ENCODE data around the gene MATN1. TPM values are rescaled to one million over a fixed set of nuclear protein-coding genes. Genes with fewer than 3 reads are reported as not detected.

The MATN1 gene
- total RNA-seq, 2 donors from 2014 or later: 1.5 TPM; not detected in 1

- ATAC-seq (ENCODE audit: insufficient number of reproducible peaks, low FRiP score, low read depth): no peak
- no peak for DNase-seq (ENCODE audit: low spot score)
Measured at GRCh38 chr1:30693822-30694221, 29.6 kb downstream of the MATN1 start.

GRCh38 chr1:30693366-30693765 is 30.0 kb downstream of the MATN1 start:
- no peak for ATAC-seq (ENCODE audit: insufficient number of reproducible peaks, low FRiP score, low read depth)
- no peak for DNase-seq (ENCODE audit: low spot score)

More at GRCh38 chr1:30693822-30694221, 29.6 kb downstream of the MATN1 start:
- Histone ChIP-seq H3K27me3 (replicated peaks; ENCODE audit: insufficient read depth) (no peaks in the 10 kb centered on the region), H3K4me1 (ENCODE audit: control insufficient read depth in 1 of 2, low read depth in 2 of 2) (peaks cover 0 to 5% of the 10 kb centered on the region in 2 donors), H3K4me3 (no peak overlapping the region), H3K36me3 (no peaks in the 10 kb centered on the region), H3K9me3 (no peaks in the 10 kb centered on the region), H3K27ac (no peak overlapping the region)
- no peak for TF ChIP-seq CTCF (IDR thresholded peaks at IDR 0.05)

GRCh38 chr1:30692948-30693301 is 30.5 kb downstream of the MATN1 start:
- no peaks in the 10 kb centered on the region for H3K27me3 ChIP-seq (replicated peaks; ENCODE audit: insufficient read depth)
- H3K4me1 ChIP-seq (ENCODE audit: control insufficient read depth in 1 of 2, low read depth in 2 of 2): peaks cover 0 to 5% of the 10 kb centered on the region in 2 donors
- H3K4me3 ChIP-seq: no peak overlapping the region
- H3K36me3 ChIP-seq: no peaks in the 10 kb centered on the region
- no peaks in the 10 kb centered on the region for H3K9me3 ChIP-seq
- ATAC-seq (ENCODE audit: insufficient number of reproducible peaks, low FRiP score, low read depth) (no peak), DNase-seq (ENCODE audit: low spot score) (no peak)
- no peak for TF ChIP-seq CTCF (IDR thresholded peaks at IDR 0.05)
- no peak overlapping the region for H3K27ac ChIP-seq

More at GRCh38 chr1:30693366-30693765, 30.0 kb downstream of the MATN1 start:
- Histone ChIP-seq H3K27me3 (replicated peaks; ENCODE audit: insufficient read depth) (no peaks in the 10 kb centered on the region), H3K4me1 (ENCODE audit: control insufficient read depth in 1 of 2, low read depth in 2 of 2) (peaks cover 0 to 5% of the 10 kb centered on the region in 2 donors), H3K27ac (no peak overlapping the region), H3K4me3 (no peak overlapping the region), H3K36me3 (no peaks in the 10 kb centered on the region), H3K9me3 (no peaks in the 10 kb centered on the region)
- TF ChIP-seq CTCF (IDR thresholded peaks at IDR 0.05): no peak

- Histone ChIP-seq H3K4me3 (no peak overlapping the region), H3K4me1 (ENCODE audit: control insufficient read depth in 1 of 2, low read depth in 2 of 2) (peaks cover 0 to 5% of the 10 kb centered on the region in 2 donors), H3K9me3 (no peaks in the 10 kb centered on the region), H3K27ac (no peak overlapping the region), H3K27me3 (replicated peaks; ENCODE audit: insufficient read depth) (no peaks in the 10 kb centered on the region), H3K36me3 (no peaks in the 10 kb centered on the region)
- ATAC-seq (ENCODE audit: insufficient number of reproducible peaks, low FRiP score, low read depth) (no peak), DNase-seq (ENCODE audit: low spot score) (no peak)
- no peak for TF ChIP-seq CTCF (IDR thresholded peaks at IDR 0.05)
Measured at GRCh38 chr1:30692201-30692947, 31.0 kb downstream of the MATN1 start.

- H3K4me1 ChIP-seq (ENCODE audit: control insufficient read depth in 1 of 2, low read depth in 2 of 2): peaks cover 0 to 5% of the 10 kb centered on the region in 2 donors
- H3K27ac ChIP-seq: no peak overlapping the region
- no peaks in the 10 kb centered on the region for H3K27me3 ChIP-seq (replicated peaks; ENCODE audit: insufficient read depth)
- no peak for ATAC-seq (ENCODE audit: insufficient number of reproducible peaks, low FRiP score, low read depth)
- H3K36me3 ChIP-seq: no peaks in the 10 kb centered on the region
- no peaks in the 10 kb centered on the region for H3K9me3 ChIP-seq
- no peak for TF ChIP-seq CTCF (IDR thresholded peaks at IDR 0.05)
- DNase-seq (ENCODE audit: low spot score): no peak
- H3K4me3 ChIP-seq: no peak overlapping the region
Measured at GRCh38 chr1:30691480-30691879, 31.9 kb downstream of the MATN1 start.
